Fibroblast of villous mesenchyme (primary cell): ENCODE measurements around the gene SLC13A1. TPM values are rescaled to one million over a fixed set of nuclear protein-coding genes. Genes with fewer than 3 reads are reported as not detected.

ENCODE experiments used
- DNase-seq: peaks from one replicate; pipeline ENCODE4 v3.0.0-alpha.2; 2010; ENCODE audit warnings: low read depth
- H3K4me3 ChIP-seq: 2 replicates; pipeline ENCODE4 v1.5.1; 2011; ENCODE audit warnings: low read depth, mild to moderate bottlenecking, low read length
- CTCF ChIP-seq: IDR thresholded peaks from 2 replicates; pipeline ENCODE4 v1.5.1; 2012; ENCODE audit warnings: low read depth, mild to moderate bottlenecking, low read length; ENCODE audit not compliant: insufficient read depth
- total RNA-seq: library from RNA; depleted of rRNA; stranded (reverse); fragments of >200 nt; gene quantifications from 2 replicates; pipeline ENCODE4 v1.2.3, GENCODE V29; 2012

Gene SLC13A1
- total RNA-seq, 1 donor, result not detected

- no peak for DNase-seq
- no peak overlapping the region for H3K4me3 ChIP-seq
- TF ChIP-seq CTCF, result no peak
Measured at GRCh38 chr7:123198668-123199652, 809 bp downstream of the SLC13A1 start.

- TF ChIP-seq CTCF, result no peak
- no peak for DNase-seq
- no peak overlapping the region for H3K4me3 ChIP-seq
Measured at GRCh38 chr7:123198111-123198510, 1.7 kb downstream of the SLC13A1 start.

GRCh38 chr7:123193235-123193634 is 6.5 kb downstream of the SLC13A1 start:
- H3K4me3 ChIP-seq, result no peak overlapping the region
- TF ChIP-seq CTCF, result no peak
- no peak for DNase-seq

GRCh38 chr7:123191132-123191531 is 8.6 kb downstream of the SLC13A1 start:
- DNase-seq, result no peak
- no peak for TF ChIP-seq CTCF

GRCh38 chr7:123190109-123190831 is 9.5 kb downstream of the SLC13A1 start:
- TF ChIP-seq CTCF, result no peak
- DNase-seq, result no peak
- no peak overlapping the region for H3K4me3 ChIP-seq

More at GRCh38 chr7:123191132-123191531, 8.6 kb downstream of the SLC13A1 start:
- no peak overlapping the region for H3K4me3 ChIP-seq

GRCh38 chr7:123185756-123186155 is 14.0 kb downstream of the SLC13A1 start:
- no peak for TF ChIP-seq CTCF
- no peak for DNase-seq
- no peak overlapping the region for H3K4me3 ChIP-seq
